HAP-1 (cell line): ENCODE measurements around the gene FAM168B.

Experiments
- DNase-seq, 2 experiments: peaks; one replicate each; pipeline ENCODE4 v3.0.0-alpha.2; 2016 to 2020; ENCODE audit warnings: low spot score in 2 of 2
- H3K27me3 ChIP-seq: fragments of 250-450 bp; sonication (Bioruptor Pico); 2 replicates; pipeline ENCODE4 v1.5.1; 2020; ENCODE audit warnings: low read depth, mild to moderate bottlenecking, moderate library complexity
- H3K36me3 ChIP-seq: fragments of 250-450 bp; sonication (Bioruptor Pico); replicated peaks from 2 replicates; pipeline ENCODE4 v1.5.1; 2020; ENCODE audit warnings: mild to moderate bottlenecking
- H3K4me1 ChIP-seq: fragments of 250-450 bp; sonication (Bioruptor Pico); 2 replicates; pipeline ENCODE4 v1.5.1; 2020; ENCODE audit warnings: mild to moderate bottlenecking
- H3K4me3 ChIP-seq: fragments of 250-450 bp; sonication (Bioruptor Pico); 2 replicates; pipeline ENCODE4 v1.5.1; 2020; ENCODE audit warnings: mild to moderate bottlenecking, moderate library complexity
- H3K9me3 ChIP-seq: fragments of 250-450 bp; sonication (Bioruptor Pico); 2 replicates; pipeline ENCODE4 v1.5.1; 2020; ENCODE audit warnings: mild to moderate bottlenecking, moderate library complexity
- in situ Hi-C: fragments of 300-500 bp; cut with MboI; formaldehyde crosslinking; loops from 3 replicates; pipeline ENCODE4 v1.14.3; 2020; ENCODE audit warnings: low sequenced_read_pairs, inconsistent platforms, mixed read lengths

Gene FAM168B

GRCh38 chr2:131037398-131038257 is 55.6 kb downstream of the FAM168B start:
- DNase-seq = no peak
- peaks cover 8% of the 10 kb centered on the region for H3K27me3 ChIP-seq
- H3K36me3 ChIP-seq = no peaks in the 10 kb centered on the region
- H3K4me3 ChIP-seq = no peak overlapping the region
- in situ Hi-C loops = no loop called here
- no peaks in the 10 kb centered on the region for H3K9me3 ChIP-seq
- no peaks in the 10 kb centered on the region for H3K4me1 ChIP-seq

GRCh38 chr2:131036696-131037397 is 56.4 kb downstream of the FAM168B start:
- Histone ChIP-seq H3K4me1 (no peaks in the 10 kb centered on the region), H3K9me3 (no peaks in the 10 kb centered on the region), H3K27me3 (peaks cover 8% of the 10 kb centered on the region), H3K36me3 (no peaks in the 10 kb centered on the region), H3K4me3 (no peak overlapping the region)
- DNase-seq = no peak
- in situ Hi-C loops = no loop called here

- peaks cover 8% of the 10 kb centered on the region for H3K27me3 ChIP-seq
- no peak for DNase-seq
These were observed 57.0 kb downstream of the FAM168B start for GRCh38 chr2:131036269-131036668.

GRCh38 chr2:131035826-131036231 is 57.4 kb downstream of the FAM168B start:
- no peak overlapping the region for H3K4me3 ChIP-seq
- no peaks in the 10 kb centered on the region for H3K36me3 ChIP-seq
- peaks cover 8% of the 10 kb centered on the region for H3K27me3 ChIP-seq
- no peak for DNase-seq
- H3K4me1 ChIP-seq = no peaks in the 10 kb centered on the region
- no peaks in the 10 kb centered on the region for H3K9me3 ChIP-seq
- in situ Hi-C loops = no loop called here

More at GRCh38 chr2:131036269-131036668, 57.0 kb downstream of the FAM168B start:
- in situ Hi-C loops = no loop called here
- no peaks in the 10 kb centered on the region for H3K36me3 ChIP-seq
- H3K9me3 ChIP-seq = no peaks in the 10 kb centered on the region
- no peaks in the 10 kb centered on the region for H3K4me1 ChIP-seq
- no peak overlapping the region for H3K4me3 ChIP-seq

GRCh38 chr2:131035112-131035825 is 58.0 kb downstream of the FAM168B start:
- Histone ChIP-seq H3K9me3 (no peaks in the 10 kb centered on the region), H3K4me1 (no peaks in the 10 kb centered on the region), H3K36me3 (no peaks in the 10 kb centered on the region), H3K4me3 (no peak overlapping the region), H3K27me3 (peaks cover 8% of the 10 kb centered on the region)
- in situ Hi-C loops = no loop called here
- DNase-seq = no peak

- in situ Hi-C loops = no loop called here
- Histone ChIP-seq H3K4me1 (no peaks in the 10 kb centered on the region), H3K9me3 (no peaks in the 10 kb centered on the region), H3K4me3 (no peak overlapping the region), H3K36me3 (no peaks in the 10 kb centered on the region), H3K27me3 (peaks cover 8% of the 10 kb centered on the region)
- DNase-seq = peak in 1 of 2 experiments; percentile 33
These were observed 58.9 kb downstream of the FAM168B start for GRCh38 chr2:131034122-131035051.

- Histone ChIP-seq H3K4me1 (no peaks in the 10 kb centered on the region), H3K4me3 (no peak overlapping the region), H3K36me3 (no peaks in the 10 kb centered on the region), H3K9me3 (no peaks in the 10 kb centered on the region), H3K27me3 (peaks cover 8% of the 10 kb centered on the region)
- no peak for DNase-seq
- in situ Hi-C loops = no loop called here
These were observed 59.5 kb downstream of the FAM168B start for GRCh38 chr2:131033786-131034121.

GRCh38 chr2:131032393-131032836 is 60.8 kb downstream of the FAM168B start:
- no peaks in the 10 kb centered on the region for H3K36me3 ChIP-seq
- no peak overlapping the region for H3K4me3 ChIP-seq
- no peaks in the 10 kb centered on the region for H3K4me1 ChIP-seq
- DNase-seq = no peak
- H3K9me3 ChIP-seq = no peaks in the 10 kb centered on the region
- in situ Hi-C loops = no loop called here
- H3K27me3 ChIP-seq = peaks cover 8% of the 10 kb centered on the region

- H3K9me3 ChIP-seq = no peaks in the 10 kb centered on the region
- H3K4me3 ChIP-seq = no peak overlapping the region
- no peak for DNase-seq
- H3K27me3 ChIP-seq = peaks cover 8% of the 10 kb centered on the region
- no peaks in the 10 kb centered on the region for H3K36me3 ChIP-seq
- in situ Hi-C loops = no loop called here
- H3K4me1 ChIP-seq = no peaks in the 10 kb centered on the region
These were observed 61.4 kb downstream of the FAM168B start for GRCh38 chr2:131031875-131032274.

GRCh38 chr2:131031431-131031841 is 61.8 kb downstream of the FAM168B start:
- Histone ChIP-seq H3K27me3 (peaks cover 8% of the 10 kb centered on the region), H3K9me3 (no peaks in the 10 kb centered on the region), H3K4me1 (no peaks in the 10 kb centered on the region), H3K4me3 (no peak overlapping the region), H3K36me3 (no peaks in the 10 kb centered on the region)
- DNase-seq = no peak
- in situ Hi-C loops = no loop called here

- no peaks in the 10 kb centered on the region for H3K4me1 ChIP-seq
- no peaks in the 10 kb centered on the region for H3K36me3 ChIP-seq
- H3K9me3 ChIP-seq = no peaks in the 10 kb centered on the region
- in situ Hi-C loops = no loop called here
- peaks cover 8% of the 10 kb centered on the region for H3K27me3 ChIP-seq
- no peak for DNase-seq
- H3K4me3 ChIP-seq = no peak overlapping the region
These were observed 62.7 kb downstream of the FAM168B start for GRCh38 chr2:131030478-131030971.

- H3K9me3 ChIP-seq = no peaks in the 10 kb centered on the region
- DNase-seq = no peak
- H3K36me3 ChIP-seq = no peaks in the 10 kb centered on the region
- no peaks in the 10 kb centered on the region for H3K4me1 ChIP-seq
- no peak overlapping the region for H3K4me3 ChIP-seq
- H3K27me3 ChIP-seq = peaks cover 8% of the 10 kb centered on the region
- in situ Hi-C loops = no loop called here
These were observed 63.4 kb downstream of the FAM168B start for GRCh38 chr2:131029812-131030211.
